GM18858 (cell line): ENCODE measurements around the gene PECR.

ENCODE experiments used
- ATAC-seq: cut with Tn5 transposase; IDR thresholded peaks from one replicate; pipeline ENCODE4 v1.9.1; 2021; ENCODE audit not compliant: unreplicated experiment

PECR gene

GRCh38 chr2:216081487-216082116 lies at the start of gene PECR, which contains the start of gene TMEM169:
PECR (minus strand) TSS chr2:216081809; CDS start chr2:216081741, 68 bp downstream.
TMEM169 (plus strand) TSS chr2:216081919; CDS start chr2:216095964, 14,045 bp downstream.
- ATAC-seq: peak; percentile 75

DNA sequence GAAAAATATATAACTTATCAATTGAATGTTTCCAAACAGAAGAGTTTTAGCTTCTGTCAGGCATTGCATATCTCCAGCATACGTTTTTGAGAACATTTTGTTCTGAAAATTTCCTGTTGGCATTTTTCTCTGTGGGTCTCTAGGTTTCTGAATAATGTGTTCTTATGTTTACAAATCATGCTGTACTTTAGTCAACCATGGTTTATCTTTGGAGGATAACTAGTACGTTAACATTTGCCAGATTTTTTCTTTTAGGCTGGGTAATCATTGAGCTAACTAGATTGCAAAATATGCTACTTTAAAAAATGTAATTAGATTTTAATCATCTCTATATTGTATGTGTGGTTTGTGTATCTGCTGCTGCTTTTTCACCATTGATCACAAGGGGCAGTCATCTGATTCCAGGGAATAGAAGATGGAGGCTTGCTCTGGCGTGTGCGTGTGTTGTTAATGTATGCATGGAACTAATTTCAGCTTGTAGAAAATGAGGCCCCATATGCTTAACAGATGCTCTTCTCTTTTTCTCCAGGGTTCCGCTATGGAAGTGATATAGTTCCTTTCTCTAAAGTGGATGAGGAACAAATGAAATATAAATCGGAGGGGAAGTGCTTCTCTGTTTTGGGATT lies 48.9 kb upstream of the PECR start:
- ATAC-seq: no peak

DNA sequence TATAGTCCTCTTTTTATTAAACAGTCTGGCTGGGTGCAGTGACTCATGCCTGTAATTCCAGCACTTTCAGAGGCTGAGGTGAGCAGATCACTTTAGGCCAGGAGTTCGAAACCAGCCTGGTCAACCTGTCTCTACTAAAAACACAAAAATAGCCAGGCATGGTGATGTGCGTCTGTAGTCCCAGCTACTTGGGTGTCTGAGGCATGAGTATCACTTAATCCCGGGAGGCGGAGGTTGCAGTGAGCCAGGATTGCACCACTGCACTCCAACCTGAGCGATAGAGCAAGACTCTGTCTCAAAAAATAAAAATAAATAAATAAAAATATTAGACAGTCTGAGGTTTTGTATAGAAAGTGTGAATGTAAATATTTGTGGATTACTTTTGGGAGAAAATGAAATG lies 45.3 kb upstream of the PECR start:
- ATAC-seq: no peak

DNA sequence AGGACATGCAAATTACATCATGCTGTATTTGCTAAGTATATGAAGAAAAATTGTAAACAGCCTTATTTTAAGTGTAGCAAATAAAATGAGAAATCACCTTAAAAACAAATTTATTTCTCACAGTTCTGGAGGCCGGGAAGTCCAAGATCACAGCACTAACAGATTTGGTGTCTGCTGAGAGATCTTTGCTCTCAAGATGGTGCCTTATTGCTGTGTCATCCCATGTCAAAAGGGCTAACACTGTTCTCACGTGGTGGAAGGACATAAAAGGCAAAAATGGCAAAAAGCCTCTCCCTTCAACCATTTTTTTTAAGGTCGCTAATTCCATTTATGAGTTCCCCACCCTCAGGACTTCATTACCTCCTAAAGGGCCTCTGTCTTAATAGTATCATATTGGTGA lies 39.6 kb upstream of the PECR start:
- no peak for ATAC-seq

- no peak for ATAC-seq
Measured at GRCh38 chr2:216119986-216120385, 38.4 kb upstream of the PECR start.

- no peak for ATAC-seq
Measured at GRCh38 chr2:216119146-216119545, 37.5 kb upstream of the PECR start.

- ATAC-seq: no peak
Measured at GRCh38 chr2:216118474-216118873, 36.9 kb upstream of the PECR start.

- no peak for ATAC-seq
Measured at GRCh38 chr2:216117561-216118340, 36.1 kb upstream of the PECR start.

- no peak for ATAC-seq
Measured at GRCh38 chr2:216116418-216116817, 34.8 kb upstream of the PECR start.

DNA sequence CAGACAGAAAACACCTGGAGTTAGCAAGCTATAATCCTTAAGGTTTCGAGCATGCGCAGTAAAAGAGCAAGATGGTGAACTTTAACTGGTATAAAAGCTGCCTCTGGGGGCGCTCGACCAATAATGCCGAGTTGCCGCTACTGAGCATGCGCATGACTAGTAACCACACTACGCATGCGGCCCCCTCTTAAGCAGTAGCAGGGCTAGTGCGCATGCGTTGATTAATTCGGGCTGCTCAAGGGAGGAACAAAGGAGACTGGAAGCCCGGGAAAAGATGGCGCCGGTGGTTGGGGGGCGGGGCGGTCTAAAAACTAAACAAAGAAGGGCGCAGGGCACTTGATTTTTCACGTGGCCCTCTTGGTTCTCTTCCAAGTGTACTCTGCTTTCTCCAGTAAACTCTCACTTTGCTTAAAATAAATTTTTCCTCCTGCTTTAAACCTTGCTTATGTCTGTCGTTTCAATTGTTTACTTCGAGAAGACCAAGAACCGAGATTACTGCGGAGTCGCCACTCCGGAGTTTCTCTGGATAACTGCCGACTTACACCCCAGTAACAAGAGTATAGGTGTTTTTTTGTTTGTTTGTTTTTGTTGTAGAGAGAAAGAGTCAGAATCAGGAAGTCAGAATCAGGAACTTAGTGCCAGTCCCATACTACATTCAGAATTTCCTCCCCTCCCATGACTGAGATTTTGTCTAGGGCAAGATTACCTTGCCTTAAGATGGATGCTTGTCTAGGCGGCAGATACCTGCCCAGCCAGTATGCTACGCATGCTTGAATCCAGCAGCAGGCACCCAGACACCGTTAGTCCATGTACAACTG lies 33.3 kb upstream of the PECR start:
- peak; percentile 23 for ATAC-seq

- ATAC-seq: no peak
Measured at GRCh38 chr2:216114382-216114713, 32.7 kb upstream of the PECR start.

GRCh38 chr2:216113572-216113971 lies 32.0 kb upstream of the PECR start:
- peak; percentile 71 for ATAC-seq

GRCh38 chr2:216112926-216113325 lies 31.3 kb upstream of the PECR start:
- ATAC-seq: no peak

- ATAC-seq: no peak
Measured at GRCh38 chr2:216111122-216111521, 29.5 kb upstream of the PECR start.

DNA sequence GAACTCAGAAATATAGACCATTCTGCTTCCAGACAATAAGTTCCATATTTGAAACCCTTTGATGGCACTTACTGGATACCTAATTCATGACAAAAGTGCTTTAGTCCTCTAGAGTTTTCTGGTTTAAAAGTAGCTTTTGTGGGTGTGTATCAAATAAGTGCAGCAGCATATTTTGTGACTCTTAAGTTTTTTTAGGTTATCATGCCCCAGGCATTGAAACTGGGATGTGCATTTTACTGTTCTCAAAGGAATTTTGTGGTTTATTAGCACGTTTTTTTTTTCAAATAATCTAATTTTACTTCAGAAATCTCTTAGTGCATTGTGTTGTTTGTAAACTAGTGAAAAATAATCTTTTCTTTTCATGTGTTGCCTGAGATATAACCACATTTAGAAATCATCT lies 29.0 kb upstream of the PECR start:
- ATAC-seq: no peak

GRCh38 chr2:216109962-216110614 lies 28.5 kb upstream of the PECR start:
- no peak for ATAC-seq

- ATAC-seq: peak; percentile 27
Measured at GRCh38 chr2:216108967-216109921, 27.6 kb upstream of the PECR start, which contains the start of gene XRCC5. XRCC5 (plus strand) TSS chr2:216109348; CDS start chr2:216109437, 89 bp downstream.

GRCh38 chr2:216108310-216108966 lies 26.8 kb upstream of the PECR start:
- no peak for ATAC-seq

DNA sequence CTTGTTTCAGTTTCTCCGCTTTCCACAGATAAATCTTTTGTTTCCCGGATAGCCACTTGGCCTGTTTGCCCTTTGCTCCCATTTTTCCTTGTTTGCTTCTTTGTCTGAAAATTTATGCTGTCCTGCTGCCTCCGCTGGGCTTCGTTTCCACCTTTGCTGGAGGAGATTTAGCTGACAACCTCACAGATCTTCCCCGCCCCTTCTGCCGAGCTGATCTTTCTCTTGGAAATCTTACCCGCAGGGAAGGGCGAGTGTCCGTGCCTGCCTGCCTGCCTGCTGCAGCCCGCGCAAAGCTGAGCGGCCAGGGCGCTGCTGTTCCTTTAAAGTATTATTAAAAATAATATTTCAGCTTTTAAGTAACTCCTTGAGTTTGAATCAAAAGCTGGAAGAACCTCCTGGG lies 26.2 kb upstream of the PECR start:
- ATAC-seq: no peak
